ENCODE results near the gene EDDM13.

GRCh38 chr19:56304243-56304642 is 31.7 kb downstream of the EDDM13 start:
- no peak for TF ChIP-seq CTCF (IDR thresholded peaks at IDR 0.05)
- TF ChIP-seq POLR2A (IDR thresholded peaks at IDR 0.05), result no peak
- no peak for TF ChIP-seq EP300 (IDR thresholded peaks at IDR 0.05)

Measured in ovary (tissue), 3 donors.